Astrocyte (in vitro differentiated cells and primary cell): Measurements from ENCODE around the gene CDV3. TPM values are rescaled to one million over a fixed set of nuclear protein-coding genes. Genes with fewer than 3 reads are reported as not detected.
A peak's percentile ranks its signal among the peaks of the same experiment; 100 is the strongest.

ENCODE experiments used
- DNase-seq: peaks from one replicate; pipeline ENCODE4 v3.0.0-alpha.2; 2010; ENCODE audit warnings: low read depth
- FAIRE-seq: peaks from 2 replicates; lab custom pipeline; 2011; peaks lifted over from hg19 to GRCh38; lab: Jason Lieb, UNC
- H2AFZ ChIP-seq: 2 replicates; pipeline ENCODE4 v1.6.0; 2012; ENCODE audit warnings: low read depth, low read length, inconsistent platforms
- H3K27ac ChIP-seq: 2 replicates; pipeline ENCODE4 v1.5.1; 2011; ENCODE audit warnings: low read depth, low read length, inconsistent platforms
- H3K27me3 ChIP-seq: 2 replicates; pipeline ENCODE4 v1.6.0; 2011; ENCODE audit warnings: low read length, inconsistent platforms; ENCODE audit not compliant: insufficient read depth
- H3K36me3 ChIP-seq: 2 replicates; pipeline ENCODE4 v1.5.1; 2011; ENCODE audit warnings: low read length, inconsistent platforms; ENCODE audit not compliant: insufficient read depth
- H3K4me1 ChIP-seq: 2 replicates; pipeline ENCODE4 v1.5.1; 2011; ENCODE audit warnings: low read length, inconsistent platforms; ENCODE audit not compliant: insufficient read depth
- H3K4me2 ChIP-seq: 2 replicates; pipeline ENCODE4 v1.6.0; 2012; ENCODE audit warnings: low read length, inconsistent platforms
- H3K4me3 ChIP-seq: 2 replicates; pipeline ENCODE4 v1.5.1; 2011; ENCODE audit warnings: low read depth, mild to moderate bottlenecking, low read length, inconsistent platforms; ENCODE audit not compliant: insufficient read depth
- H3K79me2 ChIP-seq: 2 replicates; pipeline ENCODE4 v1.6.0; 2012; ENCODE audit warnings: mild to moderate bottlenecking, low read length, inconsistent platforms; ENCODE audit not compliant: insufficient read depth
- H3K9ac ChIP-seq: 2 replicates; pipeline ENCODE4 v1.6.0; 2012; ENCODE audit warnings: mild to moderate bottlenecking, low read length, inconsistent platforms
- H3K9me3 ChIP-seq: 2 replicates; pipeline ENCODE4 v1.5.1; 2012; ENCODE audit warnings: low read depth, mild to moderate bottlenecking, low read length, inconsistent platforms; ENCODE audit not compliant: insufficient read depth
- H4K20me1 ChIP-seq: 2 replicates; pipeline ENCODE4 v1.6.0; 2012; ENCODE audit warnings: low read length, inconsistent platforms; ENCODE audit not compliant: insufficient read depth
- H3K27ac Mint-ChIP-seq: one replicate; pipeline ENCODE4 v1.8.0; 2021; ENCODE audit warnings: mild to moderate bottlenecking, mixed read lengths; ENCODE audit not compliant: unreplicated experiment
- H3K27me3 Mint-ChIP-seq: one replicate; pipeline ENCODE4 v1.8.0; 2021; ENCODE audit warnings: low read depth, mixed read lengths; ENCODE audit not compliant: unreplicated experiment
- H3K36me3 Mint-ChIP-seq: one replicate; pipeline ENCODE4 v1.8.0; 2021; ENCODE audit warnings: low read depth, mixed read lengths; ENCODE audit not compliant: unreplicated experiment
- H3K4me1 Mint-ChIP-seq: one replicate; pipeline ENCODE4 v1.8.0; 2021; ENCODE audit warnings: low read depth, mixed read lengths; ENCODE audit not compliant: unreplicated experiment
- H3K4me3 Mint-ChIP-seq: one replicate; pipeline ENCODE4 v1.8.0; 2021; ENCODE audit warnings: mild to moderate bottlenecking, moderate library complexity, mixed read lengths; ENCODE audit not compliant: unreplicated experiment
- H3K9me3 Mint-ChIP-seq: one replicate; pipeline ENCODE4 v1.8.0; 2021; ENCODE audit warnings: mild to moderate bottlenecking, mixed read lengths; ENCODE audit not compliant: unreplicated experiment
- CTCF ChIP-seq: IDR thresholded peaks from 2 replicates; pipeline ENCODE4 v1.5.1; 2011; ENCODE audit warnings: low read depth, mild to moderate bottlenecking, inconsistent platforms, low read length, moderate library complexity; ENCODE audit not compliant: insufficient read depth
- EZH2 ChIP-seq: IDR thresholded peaks from 2 replicates; pipeline ENCODE4 v1.6.1; 2012; ENCODE audit warnings: mild to moderate bottlenecking, low read length, inconsistent platforms; ENCODE audit not compliant: insufficient read depth
- total RNA-seq: library from RNA; stranded (reverse); gene quantifications from 2 replicates; pipeline ENCODE4 v1.2.1, GENCODE V29; 2021

The CDV3 gene
- total RNA-seq, 1 donor from 2014 or later: 323 TPM

- no peak overlapping the region for H3K27ac ChIP-seq
- no peaks in the 10 kb centered on the region for H3K9me3 ChIP-seq
- no peaks in the 10 kb centered on the region for H3K27me3 Mint-ChIP-seq
- peaks cover 30% of the 10 kb centered on the region for H3K36me3 Mint-ChIP-seq
- H3K4me1 ChIP-seq: peaks cover 16% of the 10 kb centered on the region
- peak; percentile 31 for DNase-seq
- peak overlapping the region; percentile 55 for H3K4me2 ChIP-seq
- peaks cover 88% of the 10 kb centered on the region for H4K20me1 ChIP-seq
- no peaks in the 10 kb centered on the region for H3K9me3 Mint-ChIP-seq
- H3K36me3 ChIP-seq: peaks cover 49% of the 10 kb centered on the region
- peak overlapping the region; percentile 72 for H3K27ac Mint-ChIP-seq
- no peaks in the 10 kb centered on the region for H3K27me3 ChIP-seq
- peaks cover 27% of the 10 kb centered on the region for H3K4me1 Mint-ChIP-seq
- no peak for FAIRE-seq
- no peak overlapping the region for H2AFZ ChIP-seq
- TF ChIP-seq EZH2 (no peak), CTCF (peak; percentile 65)
- H3K4me3 Mint-ChIP-seq: peak overlapping the region; percentile 81
- H3K4me3 ChIP-seq: no peak overlapping the region
- H3K9ac ChIP-seq: peak overlapping the region; percentile 3
- H3K79me2 ChIP-seq: peaks cover 91% of the 10 kb centered on the region
Measured at GRCh38 chr3:133578548-133579191, 5.2 kb downstream of the CDV3 start.

DNA sequence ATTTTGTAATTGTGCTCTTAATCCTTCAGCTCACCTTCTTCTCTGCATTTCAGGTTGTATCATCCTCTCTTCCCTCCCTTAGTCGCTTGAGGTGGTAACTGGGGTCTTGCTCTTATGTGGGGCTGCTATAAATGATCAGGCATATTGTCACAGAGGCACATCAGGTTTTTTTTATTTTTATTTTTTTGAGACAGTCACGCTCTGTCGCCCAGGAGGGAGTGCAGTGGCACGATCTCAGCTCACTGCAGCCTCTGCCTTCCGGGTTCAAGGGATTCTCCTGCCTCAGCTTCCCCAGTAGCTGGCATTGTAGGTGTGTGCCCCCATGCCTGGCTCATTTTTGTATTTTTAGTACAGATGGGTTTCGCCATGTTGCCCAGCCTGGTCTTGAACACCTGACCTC is 9.9 kb downstream of the CDV3 start:
- peaks cover 23% of the 10 kb centered on the region for H3K4me1 Mint-ChIP-seq
- Histone ChIP-seq H4K20me1 (peaks cover 89% of the 10 kb centered on the region), H3K36me3 (peaks cover 73% of the 10 kb centered on the region), H3K9me3 (no peaks in the 10 kb centered on the region), H3K4me3 (no peak overlapping the region), H3K27me3 (no peaks in the 10 kb centered on the region), H3K4me1 (peaks cover 1% of the 10 kb centered on the region), H3K27ac (no peak overlapping the region), H2AFZ (no peak overlapping the region), H3K9ac (no peak overlapping the region), H3K4me2 (no peak overlapping the region), H3K79me2 (peaks cover 85% of the 10 kb centered on the region)
- DNase-seq (no peak), FAIRE-seq (no peak)
- H3K36me3 Mint-ChIP-seq: peaks cover 10% of the 10 kb centered on the region
- no peaks in the 10 kb centered on the region for H3K27me3 Mint-ChIP-seq
- H3K4me3 Mint-ChIP-seq: no peak overlapping the region
- no peak overlapping the region for H3K27ac Mint-ChIP-seq
- H3K9me3 Mint-ChIP-seq: no peaks in the 10 kb centered on the region
- TF ChIP-seq CTCF: no peak
- TF ChIP-seq EZH2: no peak

GRCh38 chr3:133588035-133588434 is 14.5 kb downstream of the CDV3 start:
- no peak overlapping the region for H3K4me3 Mint-ChIP-seq
- peaks cover 64% of the 10 kb centered on the region for H4K20me1 ChIP-seq
- H3K79me2 ChIP-seq: peaks cover 51% of the 10 kb centered on the region
- TF ChIP-seq EZH2 (no peak), CTCF (no peak)
- H2AFZ ChIP-seq: no peak overlapping the region
- H3K9me3 Mint-ChIP-seq: no peaks in the 10 kb centered on the region
- peaks cover 66% of the 10 kb centered on the region for H3K36me3 ChIP-seq
- no peak overlapping the region for H3K4me3 ChIP-seq
- H3K9ac ChIP-seq: no peak overlapping the region
- peaks cover 25% of the 10 kb centered on the region for H3K4me1 Mint-ChIP-seq
- no peak overlapping the region for H3K27ac ChIP-seq
- H3K27me3 ChIP-seq: no peaks in the 10 kb centered on the region
- H3K4me2 ChIP-seq: no peak overlapping the region
- H3K4me1 ChIP-seq: peaks cover 5% of the 10 kb centered on the region
- H3K36me3 Mint-ChIP-seq: peaks cover 8% of the 10 kb centered on the region
- H3K9me3 ChIP-seq: no peaks in the 10 kb centered on the region
- H3K27ac Mint-ChIP-seq: no peak overlapping the region
- no peak for FAIRE-seq
- DNase-seq: no peak
- H3K27me3 Mint-ChIP-seq: no peaks in the 10 kb centered on the region
